HG02870 (cell line): ENCODE results near the gene DPP9.
"Not testable (repeated sequence)": the region's sequence is repeated elsewhere in the genome, so short reads cannot be mapped to it uniquely, and the experiment has no call there.

Experiments
- ATAC-seq: cut with Tn5 transposase; IDR thresholded peaks from one replicate; pipeline ENCODE4 v1.9.1; 2021; ENCODE audit warnings: mild to moderate bottlenecking, moderate library complexity; ENCODE audit not compliant: unreplicated experiment

DPP9 gene

DNA sequence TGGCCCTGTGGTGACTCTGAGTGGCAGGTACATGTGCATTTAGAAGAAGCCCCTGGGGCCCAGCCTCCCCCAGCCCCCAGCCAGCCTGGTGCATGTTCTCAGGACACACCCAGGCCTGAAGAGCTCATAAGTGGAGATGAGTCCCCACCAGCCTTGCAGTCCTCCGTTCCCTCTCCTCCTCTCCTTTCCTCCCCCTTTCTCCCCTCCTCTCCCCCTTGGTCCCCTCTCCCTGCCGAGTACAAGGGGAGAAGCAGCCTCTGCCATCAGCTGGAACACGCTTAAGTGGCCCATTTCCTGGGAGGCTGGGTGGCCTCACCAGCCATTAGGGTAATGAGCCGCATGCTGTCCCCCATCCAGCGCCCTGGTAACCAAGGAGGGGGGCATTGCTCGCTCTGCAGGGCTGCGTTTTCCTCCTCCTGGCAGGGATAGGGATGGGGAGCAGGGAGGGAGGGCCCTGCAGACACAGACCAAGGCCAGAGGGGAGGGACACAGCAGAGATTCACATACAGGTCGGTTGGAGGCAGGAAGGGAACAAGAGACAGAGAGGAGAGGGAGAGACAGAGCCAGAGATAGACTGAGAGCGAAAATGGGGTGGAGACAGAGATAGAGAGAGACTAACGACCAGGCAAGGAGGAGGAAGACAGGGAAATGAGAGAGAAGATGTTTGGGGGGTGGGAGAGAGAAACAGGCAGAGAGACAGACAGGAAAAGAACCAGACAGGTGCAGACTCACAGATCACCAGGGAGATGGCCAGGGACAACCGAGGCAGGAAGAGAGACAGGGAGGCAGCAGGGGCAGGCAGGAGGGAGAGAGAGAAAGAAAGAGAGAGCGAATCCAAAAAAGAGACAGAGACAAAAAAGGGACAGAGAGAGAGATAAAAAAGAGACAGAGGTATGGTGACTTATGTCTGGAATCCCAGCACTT, 19.3 kb upstream of the DPP9 start:
- no peak for ATAC-seq

GRCh38 chr19:4740092-4740491, 16.4 kb upstream of the DPP9 start:
- ATAC-seq = no peak

- ATAC-seq = no peak
Observed at GRCh38 chr19:4738734-4739133, 15.1 kb upstream of the DPP9 start.

GRCh38 chr19:4737955-4738600, 14.4 kb upstream of the DPP9 start:
- no peak for ATAC-seq

DNA sequence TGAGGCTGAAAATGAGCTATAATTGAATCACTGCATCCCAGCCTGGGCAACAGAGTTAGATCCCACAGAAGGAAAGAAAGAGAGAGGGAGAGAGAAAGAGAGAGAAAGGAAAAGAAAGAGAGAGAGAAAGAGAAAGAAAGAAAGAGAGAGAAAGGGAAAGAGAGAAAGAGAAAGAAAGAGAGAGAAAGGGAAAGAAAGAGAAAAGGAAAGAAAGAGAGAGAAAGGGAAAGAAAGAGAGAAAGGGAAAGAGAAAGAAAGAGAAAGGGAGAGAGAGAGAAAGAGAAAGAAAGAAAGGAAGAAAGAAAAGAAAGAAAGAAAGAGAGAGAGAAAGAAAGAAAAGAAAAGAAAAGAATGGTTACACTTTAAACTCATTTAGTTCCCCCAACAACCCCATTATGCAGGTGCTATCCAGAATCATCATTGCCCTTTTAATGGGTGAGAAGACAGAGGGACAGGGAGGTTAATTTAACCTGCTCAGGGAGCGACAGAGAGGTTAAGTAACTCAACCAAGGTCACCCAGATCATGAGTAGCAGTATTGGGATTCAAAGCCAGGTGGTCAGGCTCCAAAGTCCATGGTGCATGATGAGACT, 10.2 kb upstream of the DPP9 start:
- ATAC-seq = no peak

DNA sequence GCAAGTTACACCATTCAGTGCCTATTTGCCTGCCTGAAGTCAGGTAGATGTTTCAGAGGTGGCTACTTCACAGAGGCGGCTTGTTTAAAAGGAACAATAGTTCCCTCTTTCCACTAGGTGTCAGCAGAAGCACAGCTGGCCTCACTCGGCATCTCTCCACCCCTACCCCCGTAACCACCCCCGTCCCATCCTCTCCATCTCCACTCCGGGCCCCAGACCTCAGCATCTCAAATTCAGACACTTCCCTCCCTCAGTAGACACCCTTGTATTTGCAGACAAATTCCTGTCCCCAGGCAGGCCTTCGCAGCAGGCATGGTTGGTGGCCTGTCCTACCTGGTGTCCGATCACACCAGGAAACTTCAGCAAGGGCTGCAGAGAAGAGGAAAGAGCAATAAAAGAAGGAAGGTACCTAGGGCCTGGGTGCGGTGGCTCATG, 9.1 kb upstream of the DPP9 start:
- ATAC-seq = no peak

- no peak for ATAC-seq
Observed at GRCh38 chr19:4730740-4731171, 7.1 kb upstream of the DPP9 start.

GRCh38 chr19:4728871-4729270, 5.2 kb upstream of the DPP9 start:
- ATAC-seq = no peak

- no peak for ATAC-seq
Observed at GRCh38 chr19:4722671-4723594, 709 bp downstream of the DPP9 start.

- ATAC-seq = no peak
Observed at GRCh38 chr19:4721196-4721595, 2.4 kb downstream of the DPP9 start.

GRCh38 chr19:4720037-4720700, 3.5 kb downstream of the DPP9 start:
- no peak for ATAC-seq

GRCh38 chr19:4719499-4719866, 4.2 kb downstream of the DPP9 start:
- no peak for ATAC-seq

- ATAC-seq = no peak
Observed at GRCh38 chr19:4717966-4718701, 5.5 kb downstream of the DPP9 start.

DNA sequence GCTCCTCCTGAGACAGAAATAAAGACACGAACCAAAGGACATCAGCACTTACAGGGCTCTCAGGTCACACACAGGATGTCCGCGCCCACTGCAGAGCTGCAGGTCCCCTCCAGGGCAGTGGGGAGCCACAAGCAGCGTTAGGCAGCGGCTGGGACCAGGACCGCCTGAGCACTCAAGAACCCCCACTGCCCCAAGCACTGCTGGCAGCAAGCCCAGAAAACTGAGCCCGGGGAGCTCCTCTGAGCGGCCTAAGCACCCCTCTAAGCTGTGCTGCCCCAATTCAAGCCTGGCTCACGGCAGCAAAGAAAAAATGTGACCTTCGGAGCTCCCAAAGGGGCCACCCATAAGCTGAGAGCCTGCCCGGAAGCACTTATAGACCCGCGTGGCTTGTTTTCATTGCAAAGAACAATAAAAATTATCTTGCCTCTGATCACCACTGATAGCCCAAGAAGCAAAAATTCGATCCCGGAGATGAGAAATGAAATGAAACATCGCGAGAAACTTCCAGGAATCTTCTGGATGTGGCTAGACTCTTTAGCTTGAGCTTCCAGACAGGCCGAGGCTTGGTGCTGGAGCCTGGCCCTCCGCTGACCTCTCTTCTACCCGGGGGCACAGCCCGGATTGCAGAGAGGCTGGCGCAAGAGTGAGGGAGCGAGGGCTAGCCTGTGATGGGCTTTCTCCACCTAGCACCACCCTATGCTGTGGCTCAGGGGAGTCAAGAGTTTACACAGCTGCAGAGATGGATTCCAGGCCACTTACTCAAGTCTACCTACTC, 6.3 kb downstream of the DPP9 start:
- no peak for ATAC-seq

GRCh38 chr19:4715529-4716221, 8.0 kb downstream of the DPP9 start:
- ATAC-seq = no peak

DNA sequence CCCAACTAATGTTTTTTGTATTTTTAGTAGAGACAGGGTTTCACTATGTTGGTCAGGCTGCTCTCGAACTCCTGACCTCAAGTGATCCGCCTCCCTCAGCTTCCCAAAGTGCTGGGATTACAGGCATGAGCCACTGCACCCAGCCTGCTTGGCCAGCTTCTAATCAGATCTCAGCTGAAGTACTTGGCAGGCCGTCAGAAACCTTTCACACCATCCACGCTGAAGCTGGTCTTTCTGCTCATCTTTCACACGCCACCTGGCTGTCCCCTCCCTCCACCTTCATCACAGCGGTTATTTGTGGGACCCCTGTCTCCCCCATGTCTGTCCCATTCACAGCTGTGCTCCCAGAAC, 8.5 kb downstream of the DPP9 start:
- not testable (repeated sequence) for ATAC-seq

DNA sequence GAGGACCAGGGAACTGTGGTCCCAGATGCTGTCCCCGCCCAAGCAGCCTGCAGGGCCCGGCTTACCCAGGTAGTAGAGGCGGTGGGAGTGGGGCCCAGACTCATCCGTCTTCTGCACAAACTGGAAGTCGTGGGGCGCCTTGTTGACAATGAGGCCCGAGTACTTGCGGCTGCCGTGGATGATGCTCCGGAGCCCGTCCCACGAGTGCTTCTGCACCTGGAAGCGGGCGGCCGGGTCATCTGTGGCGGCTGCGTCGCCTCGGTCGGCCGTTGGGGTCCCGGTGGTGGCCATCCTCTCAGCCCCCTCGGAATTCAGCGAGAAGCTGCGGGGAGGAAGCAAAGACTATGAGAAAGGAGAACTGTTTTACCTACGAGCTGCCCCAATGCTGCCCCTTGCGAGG, 9.6 kb downstream of the DPP9 start:
- ATAC-seq = no peak

- ATAC-seq = no peak
Observed at GRCh38 chr19:4713384-4713951, 10.2 kb downstream of the DPP9 start.
